HL-60 (cell line): ENCODE data around the gene SLC25A17.

Experiments used
- DNase-seq, 2 experiments: peaks; one replicate each; pipeline ENCODE4 v3.0.0-alpha.2; 2010 to 2020; ENCODE audit warnings: low read depth in 1 of 2, low spot score in 1 of 2
- H3K27ac ChIP-seq: fragments of 250-450 bp; sonication (Bioruptor Pico); replicated peaks from 2 replicates; pipeline ENCODE4 v1.5.1; 2020; ENCODE audit warnings: mild to moderate bottlenecking, moderate library complexity
- H3K27me3 ChIP-seq: fragments of 250-450 bp; sonication (Bioruptor Pico); 2 replicates; pipeline ENCODE4 v1.5.1; 2021; ENCODE audit warnings: mild to moderate bottlenecking, moderate library complexity; ENCODE audit not compliant: insufficient read depth, poor library complexity, severe bottlenecking
- H3K4me3 ChIP-seq: replicated peaks from 2 replicates; pipeline ENCODE4 v1.5.1; 2011; ENCODE audit warnings: mild to moderate bottlenecking, control low read depth, low read length; ENCODE audit not compliant: insufficient read depth
- GABPA ChIP-seq: IDR thresholded peaks from 2 replicates; pipeline ENCODE4 v1.6.1; 2012; ENCODE audit warnings: low read depth
- POLR2AphosphoS5 ChIP-seq: IDR thresholded peaks from 2 replicates; pipeline ENCODE4 v1.6.1; 2012; ENCODE audit warnings: low read depth
- SPI1 ChIP-seq: IDR thresholded peaks from 2 replicates; pipeline ENCODE4 v1.6.1; 2012; ENCODE audit warnings: low read depth, mild to moderate bottlenecking, borderline replicate concordance
- TF ChIP-seq, protein P1 (sequence below): IDR thresholded peaks from 2 replicates; pipeline ENCODE4 v1.6.1; 2012; ENCODE audit warnings: low read depth; ENCODE audit not compliant: insufficient replicate concordance
- TF ChIP-seq, protein P2 (sequence below): IDR thresholded peaks from one replicate; pipeline ENCODE4 v1.5.1; 2011; ENCODE audit warnings: low read length, control low read depth, inconsistent platforms; ENCODE audit not compliant: insufficient read depth

SLC25A17 gene

DNA sequence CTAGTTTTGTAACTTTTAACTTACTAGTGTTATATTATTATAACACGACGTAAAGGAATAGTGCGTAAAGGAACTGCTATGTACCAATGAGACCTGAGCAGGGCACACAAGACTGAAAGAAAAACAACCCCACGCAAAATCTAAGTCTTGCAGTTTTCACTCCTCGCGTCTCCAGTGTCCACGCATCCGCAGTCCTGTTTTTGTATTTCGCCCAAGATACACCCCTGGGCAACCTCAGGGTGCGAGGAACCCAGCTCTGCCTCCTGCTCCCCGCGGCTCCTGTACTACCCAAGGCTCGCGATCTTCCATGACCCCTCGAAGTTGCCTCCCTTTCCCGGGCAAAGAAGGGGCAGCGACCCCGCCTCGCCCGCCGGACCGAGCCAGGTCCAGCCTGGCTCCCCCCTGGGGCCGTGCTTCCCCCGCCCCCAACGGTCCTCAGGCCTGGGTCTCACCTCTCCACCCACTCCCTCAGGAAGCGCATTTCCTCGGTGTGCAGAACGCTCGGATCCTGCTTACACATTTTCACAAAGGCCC lies 36.9 kb upstream of the SLC25A17 start:
- Histone ChIP-seq H3K27me3 (no peaks in the 10 kb centered on the region), H3K4me3 (peak overlapping the region; percentile 95), H3K27ac (peak overlapping the region; percentile 96)
- TF ChIP-seq, protein P1, sequence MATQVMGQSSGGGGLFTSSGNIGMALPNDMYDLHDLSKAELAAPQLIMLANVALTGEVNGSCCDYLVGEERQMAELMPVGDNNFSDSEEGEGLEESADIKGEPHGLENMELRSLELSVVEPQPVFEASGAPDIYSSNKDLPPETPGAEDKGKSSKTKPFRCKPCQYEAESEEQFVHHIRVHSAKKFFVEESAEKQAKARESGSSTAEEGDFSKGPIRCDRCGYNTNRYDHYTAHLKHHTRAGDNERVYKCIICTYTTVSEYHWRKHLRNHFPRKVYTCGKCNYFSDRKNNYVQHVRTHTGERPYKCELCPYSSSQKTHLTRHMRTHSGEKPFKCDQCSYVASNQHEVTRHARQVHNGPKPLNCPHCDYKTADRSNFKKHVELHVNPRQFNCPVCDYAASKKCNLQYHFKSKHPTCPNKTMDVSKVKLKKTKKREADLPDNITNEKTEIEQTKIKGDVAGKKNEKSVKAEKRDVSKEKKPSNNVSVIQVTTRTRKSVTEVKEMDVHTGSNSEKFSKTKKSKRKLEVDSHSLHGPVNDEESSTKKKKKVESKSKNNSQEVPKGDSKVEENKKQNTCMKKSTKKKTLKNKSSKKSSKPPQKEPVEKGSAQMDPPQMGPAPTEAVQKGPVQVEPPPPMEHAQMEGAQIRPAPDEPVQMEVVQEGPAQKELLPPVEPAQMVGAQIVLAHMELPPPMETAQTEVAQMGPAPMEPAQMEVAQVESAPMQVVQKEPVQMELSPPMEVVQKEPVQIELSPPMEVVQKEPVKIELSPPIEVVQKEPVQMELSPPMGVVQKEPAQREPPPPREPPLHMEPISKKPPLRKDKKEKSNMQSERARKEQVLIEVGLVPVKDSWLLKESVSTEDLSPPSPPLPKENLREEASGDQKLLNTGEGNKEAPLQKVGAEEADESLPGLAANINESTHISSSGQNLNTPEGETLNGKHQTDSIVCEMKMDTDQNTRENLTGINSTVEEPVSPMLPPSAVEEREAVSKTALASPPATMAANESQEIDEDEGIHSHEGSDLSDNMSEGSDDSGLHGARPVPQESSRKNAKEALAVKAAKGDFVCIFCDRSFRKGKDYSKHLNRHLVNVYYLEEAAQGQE, result no peak
- TF ChIP-seq SPI1 (no peak), GABPA (no peak), POLR2AphosphoS5 (no peak)
- TF ChIP-seq, protein P2, sequence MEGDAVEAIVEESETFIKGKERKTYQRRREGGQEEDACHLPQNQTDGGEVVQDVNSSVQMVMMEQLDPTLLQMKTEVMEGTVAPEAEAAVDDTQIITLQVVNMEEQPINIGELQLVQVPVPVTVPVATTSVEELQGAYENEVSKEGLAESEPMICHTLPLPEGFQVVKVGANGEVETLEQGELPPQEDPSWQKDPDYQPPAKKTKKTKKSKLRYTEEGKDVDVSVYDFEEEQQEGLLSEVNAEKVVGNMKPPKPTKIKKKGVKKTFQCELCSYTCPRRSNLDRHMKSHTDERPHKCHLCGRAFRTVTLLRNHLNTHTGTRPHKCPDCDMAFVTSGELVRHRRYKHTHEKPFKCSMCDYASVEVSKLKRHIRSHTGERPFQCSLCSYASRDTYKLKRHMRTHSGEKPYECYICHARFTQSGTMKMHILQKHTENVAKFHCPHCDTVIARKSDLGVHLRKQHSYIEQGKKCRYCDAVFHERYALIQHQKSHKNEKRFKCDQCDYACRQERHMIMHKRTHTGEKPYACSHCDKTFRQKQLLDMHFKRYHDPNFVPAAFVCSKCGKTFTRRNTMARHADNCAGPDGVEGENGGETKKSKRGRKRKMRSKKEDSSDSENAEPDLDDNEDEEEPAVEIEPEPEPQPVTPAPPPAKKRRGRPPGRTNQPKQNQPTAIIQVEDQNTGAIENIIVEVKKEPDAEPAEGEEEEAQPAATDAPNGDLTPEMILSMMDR, result no peak
- peak; percentile 18 to 38 for DNase-seq

DNA sequence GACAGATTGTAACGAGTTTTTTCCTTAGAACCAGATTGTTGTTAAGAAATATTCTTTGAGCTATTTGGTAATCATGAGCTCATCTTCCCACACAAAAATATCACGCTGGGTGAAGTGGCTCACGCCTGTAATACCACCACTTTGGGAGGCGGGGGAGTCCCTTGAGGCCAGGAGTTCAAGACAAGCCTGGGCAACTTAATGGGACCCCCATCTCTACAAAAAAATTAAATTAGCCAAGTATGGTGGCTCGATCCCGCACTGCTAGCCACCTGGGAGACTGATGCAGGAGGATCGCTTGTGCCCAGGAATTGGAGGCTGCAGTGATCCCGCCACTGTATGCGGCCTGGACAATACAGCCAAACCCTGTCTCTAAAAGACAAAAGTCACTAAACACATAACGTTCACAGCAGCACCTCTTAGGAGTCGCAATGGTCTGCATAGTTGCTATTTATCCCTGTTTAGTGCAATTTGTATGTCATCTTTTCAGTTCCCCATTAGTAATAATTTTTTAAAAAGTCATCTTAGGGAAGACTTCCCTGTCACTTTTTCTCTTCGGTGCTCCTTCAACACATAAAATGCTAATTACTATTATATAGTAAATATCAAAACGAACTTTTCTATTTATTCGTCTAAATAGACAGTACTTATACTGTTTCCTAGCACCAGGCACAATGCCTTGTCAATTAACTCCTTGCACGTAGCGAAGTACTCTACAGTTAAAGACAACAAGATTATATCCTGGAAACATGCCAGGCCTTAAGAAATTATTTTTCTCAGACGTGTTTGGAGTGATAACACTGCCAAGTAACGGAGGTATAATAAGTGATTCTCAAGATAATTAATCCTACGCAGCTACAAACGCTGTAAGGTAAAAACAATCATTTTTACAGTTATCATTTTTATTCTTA lies 36.2 kb upstream of the SLC25A17 start:
- Histone ChIP-seq H3K27me3 (no peaks in the 10 kb centered on the region), H3K27ac (peak overlapping the region; percentile 96), H3K4me3 (peak overlapping the region; percentile 95)
- DNase-seq, result peak; percentile 29 to 30
- TF ChIP-seq GABPA (no peak), SPI1 (no peak; the same call in 1 of the 2 replicates), POLR2AphosphoS5 (no peak)
- TF ChIP-seq, protein P1, result no peak
- TF ChIP-seq, protein P2, result no peak

DNA sequence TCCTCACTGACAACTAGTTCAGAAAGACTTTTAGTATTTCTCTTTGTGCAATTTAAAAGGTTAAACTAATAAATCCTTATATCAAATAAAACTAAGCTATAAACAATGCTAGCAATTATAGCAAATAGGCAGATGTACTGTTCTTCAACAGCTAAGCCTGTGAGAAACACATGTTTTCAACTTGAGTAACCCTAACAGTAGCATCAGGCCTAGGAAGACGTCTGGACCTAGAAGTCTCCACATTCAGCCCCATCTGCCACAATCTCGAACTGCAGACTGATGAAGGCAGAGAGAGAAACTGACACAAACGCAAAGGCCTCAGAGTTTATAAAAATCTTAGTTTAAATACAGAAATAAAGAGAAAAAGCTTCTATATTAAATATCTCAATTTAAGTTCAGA lies 34.8 kb upstream of the SLC25A17 start:
- Histone ChIP-seq H3K4me3 (no peak overlapping the region), H3K27ac (peak overlapping the region; percentile 25), H3K27me3 (no peaks in the 10 kb centered on the region)
- TF ChIP-seq GABPA (no peak), POLR2AphosphoS5 (no peak), SPI1 (no peak)
- TF ChIP-seq, protein P1, result no peak
- TF ChIP-seq, protein P2, result no peak
- DNase-seq, result no peak
